SK-N-SH (cell line): ENCODE data around the gene ARID3A. TPM values are rescaled to one million over a fixed set of nuclear protein-coding genes. Genes with fewer than 3 reads are reported as not detected.
A peak's percentile ranks its signal among the peaks of the same experiment; 100 is the strongest.

Source experiments
- CTCF ChIA-PET: fragments of 300-600, 350-600 bp; formaldehyde crosslinking; extraction: SDS; loops from one replicate; lab custom pipeline; 2021; lab: Yijun Ruan, JAX
- POLR2A ChIA-PET: fragments of 350-600 bp; sonication (Branson Sonifier 250); formaldehyde crosslinking; extraction: SDS; loops from one replicate; lab custom pipeline; 2020; ENCODE audit warnings: antibody characterized with exemption, inconsistent platforms; lab: Yijun Ruan, JAX
- DNase-seq: peaks from one replicate; pipeline ENCODE4 v3.0.0; 2012
- H2AFZ ChIP-seq: fragments of 200-600 bp; sonication (generic); 2 replicates; pipeline ENCODE4 v1.8.1; 2016; ENCODE audit warnings: antibody characterized with exemption, mild to moderate bottlenecking, low read depth
- H3F3A ChIP-seq: fragments of 200-600 bp; sonication (generic); replicated peaks from 2 replicates; pipeline ENCODE3; 2016; ENCODE audit warnings: antibody characterized with exemption, mild to moderate bottlenecking; ENCODE audit not compliant: insufficient read depth
- H3K27ac ChIP-seq, 2 experiments: fragments of 200-500 bp in 1 of 2; fragments of 200-600 bp in 1 of 2; sonication (Bioruptor generic) in 1 of 2; sonication (generic), shearing (Covaris generic) in 1 of 2; 2 replicates each; pipeline versions ENCODE4 v1.5.1 to v1.6.1; 2014 to 2016; ENCODE audit warnings: low read depth in 2 of 2, inconsistent platforms in 1 of 2, low read length in 1 of 2, mild to moderate bottlenecking in 1 of 2, mixed read lengths in 1 of 2
- H3K27me3 ChIP-seq: fragments of 200-600 bp; sonication (generic), shearing (Covaris generic); 2 replicates; pipeline ENCODE4 v1.6.1; 2016; ENCODE audit warnings: mixed run types; ENCODE audit not compliant: insufficient read depth
- H3K36me3 ChIP-seq, 2 experiments: fragments of 200-500 bp in 1 of 2; fragments of 200-600 bp in 1 of 2; sonication (Bioruptor generic) in 1 of 2; sonication (generic) in 1 of 2; replicated peaks in 1 of 2; 2 replicates each; pipeline versions ENCODE3 to v1.5.1; 2014 to 2016; ENCODE audit warnings: low read length in 1 of 2, mild to moderate bottlenecking in 1 of 2; ENCODE audit not compliant: insufficient read depth in 2 of 2, control insufficient read depth in 1 of 2
- H3K4me1 ChIP-seq, 2 experiments: fragments of 200-500 bp in 1 of 2; fragments of 200-600 bp in 1 of 2; sonication (Bioruptor generic) in 1 of 2; sonication (generic), shearing (Covaris generic) in 1 of 2; 2 replicates each; pipeline versions ENCODE4 v1.5.1 to v1.6.1; 2014 to 2016; ENCODE audit warnings: low read depth in 1 of 2, low read length in 1 of 2, mixed run types in 1 of 2; ENCODE audit not compliant: insufficient read depth in 2 of 2, control insufficient read depth in 1 of 2
- H3K4me2 ChIP-seq: fragments of 200-600 bp; sonication (generic), shearing (Covaris generic); 2 replicates; pipeline ENCODE4 v1.6.1; 2017; ENCODE audit warnings: mixed run types
- H3K4me3 ChIP-seq, 2 experiments: fragments of 200-500 bp in 1 of 2; fragments of 200-600 bp in 1 of 2; sonication (Bioruptor generic) in 1 of 2; sonication (generic), shearing (Covaris generic) in 1 of 2; 2 replicates each; pipeline versions ENCODE4 v1.5.1 to v1.8.1; 2014 to 2016; ENCODE audit warnings: low read depth in 2 of 2, inconsistent platforms in 1 of 2, low read length in 1 of 2, mild to moderate bottlenecking in 1 of 2, mixed read lengths in 1 of 2, moderate library complexity in 1 of 2
- H3K79me2 ChIP-seq: fragments of 200-600 bp; sonication (generic); 2 replicates; pipeline ENCODE4 v1.8.1; 2017; ENCODE audit warnings: mild to moderate bottlenecking; ENCODE audit not compliant: insufficient read depth
- H3K9ac ChIP-seq: fragments of 200-600 bp; sonication (generic); 2 replicates; pipeline ENCODE4 v1.6.1; 2017; ENCODE audit warnings: mixed run types
- H3K9me2 ChIP-seq: fragments of 200-600 bp; sonication (generic); 2 replicates; pipeline ENCODE4 v1.6.1; 2017; ENCODE audit warnings: mixed run types
- H3K9me3 ChIP-seq: fragments of 200-600 bp; sonication (generic); 2 replicates; pipeline ENCODE4 v1.6.1; 2017; ENCODE audit warnings: mixed run types, mild to moderate bottlenecking, moderate library complexity
- H4K20me1 ChIP-seq: fragments of 200-600 bp; sonication (generic); 2 replicates; pipeline ENCODE4 v1.6.1; 2017; ENCODE audit warnings: mild to moderate bottlenecking, mixed run types; ENCODE audit not compliant: insufficient read depth
- CHD2 ChIP-seq: fragments of 150-350 bp; IDR thresholded peaks from 2 replicates; pipeline ENCODE4 v1.6.1; 2018; ENCODE audit warnings: low read length; ENCODE audit not compliant: partially characterized antibody
- CTCF ChIP-seq: fragments of 200-600 bp; sonication (generic); IDR thresholded peaks from 2 replicates; pipeline ENCODE4 v1.6.1; 2017; ENCODE audit warnings: antibody characterized with exemption, mild to moderate bottlenecking, moderate library complexity
- ELF1 ChIP-seq: IDR thresholded peaks from 2 replicates; pipeline ENCODE4 v1.4.0; 2012
- EP300 ChIP-seq, 2 experiments: IDR thresholded peaks; 2 replicates each; pipeline versions ENCODE4 v1.4.0 to v1.6.1; 2012; ENCODE audit warnings: borderline replicate concordance in 1 of 2, low read depth in 1 of 2, low read length in 1 of 2
- FOXJ3 ChIP-seq: sonication (generic); formaldehyde crosslinking; IDR thresholded peaks from 2 replicates; pipeline ENCODE4 v1.5.1; 2020; ENCODE audit warnings: mild to moderate bottlenecking, missing genetic modification reagents
- IRF3 ChIP-seq: fragments of 150-350 bp; IDR thresholded peaks from 2 replicates; pipeline ENCODE4 v1.6.1; 2016; ENCODE audit warnings: mild to moderate bottlenecking, low read depth, low read length
- JUND ChIP-seq: IDR thresholded peaks from 2 replicates; pipeline ENCODE4 v1.4.0; 2012
- MAX ChIP-seq: IDR thresholded peaks from 2 replicates; pipeline ENCODE4 v1.4.0; 2012; ENCODE audit warnings: low read depth
- MEF2A ChIP-seq: IDR thresholded peaks from 2 replicates; pipeline ENCODE4 v1.4.0; 2012; ENCODE audit warnings: low read depth, borderline replicate concordance
- MXI1 ChIP-seq: IDR thresholded peaks from 2 replicates; pipeline ENCODE4 v1.6.1; 2012; ENCODE audit warnings: mild to moderate bottlenecking, low read depth, low read length, improper control_type of control experiment
- NFIC ChIP-seq: IDR thresholded peaks from 2 replicates; pipeline ENCODE4 v1.4.0; 2012; ENCODE audit warnings: borderline replicate concordance
- NRF1 ChIP-seq: IDR thresholded peaks from 2 replicates; pipeline ENCODE4 v1.6.1; 2012; ENCODE audit warnings: low read depth, mild to moderate bottlenecking, low read length
- PBX3 ChIP-seq: IDR thresholded peaks from 2 replicates; pipeline ENCODE4; 2012
- POLR2AphosphoS5 ChIP-seq: IDR thresholded peaks from 2 replicates; pipeline ENCODE4 v1.6.1; 2012; ENCODE audit warnings: low read depth, low read length
- RAD21 ChIP-seq: IDR thresholded peaks from 2 replicates; pipeline ENCODE4 v1.6.1; 2012; ENCODE audit warnings: mild to moderate bottlenecking, low read length
- REST ChIP-seq: IDR thresholded peaks from 2 replicates; pipeline ENCODE4 v1.6.1; 2012; ENCODE audit warnings: mild to moderate bottlenecking, low read depth, low read length, moderate library complexity
- RFX5 ChIP-seq: IDR thresholded peaks from 2 replicates; pipeline ENCODE4 v1.6.1; 2012; ENCODE audit warnings: mild to moderate bottlenecking, improper control_type of control experiment, low read length
- RXRA ChIP-seq: IDR thresholded peaks from 2 replicates; pipeline ENCODE4 v1.4.0; 2012; ENCODE audit warnings: low read depth, mild to moderate bottlenecking, borderline replicate concordance
- SIN3A ChIP-seq: IDR thresholded peaks from 2 replicates; pipeline ENCODE4 v1.6.1; 2012; ENCODE audit warnings: low read depth, mild to moderate bottlenecking, low read length, moderate library complexity, borderline replicate concordance
- TCF12 ChIP-seq: IDR thresholded peaks from 2 replicates; pipeline ENCODE4 v1.4.0; 2012
- USF1 ChIP-seq: IDR thresholded peaks from 2 replicates; pipeline ENCODE4 v1.4.0; 2012; ENCODE audit warnings: low read depth, borderline replicate concordance
- USF2 ChIP-seq: fragments of 150-350 bp; IDR thresholded peaks from 2 replicates; pipeline ENCODE4 v1.6.1; 2017; ENCODE audit warnings: antibody characterized with exemption, low read length, low read depth, borderline replicate concordance
- WGBS: methylation state at CpG from one replicate; pipeline ENCODE4 v1.1.6; 2017; ENCODE audit warnings: low lambda C conversion rate; 5-methylcytosine and 5-hydroxymethylcytosine counted together
- polyA plus RNA-seq, 3 experiments: library from polyadenylated mRNA; depleted of rRNA; stranded (reverse); fragments of >200 nt; gene quantifications; 2 replicates each; pipeline ENCODE4 v1.2.3, GENCODE V29; 2012

The ARID3A gene
- polyA plus RNA-seq, 1 of the 3 experiments (the other 2 are of a cell fraction): 8.6 TPM

GRCh38 chr19:932648-933552 lies 7.1 kb downstream of the ARID3A start:
- H3K9ac ChIP-seq: peak overlapping the region; percentile 49
- H3K27me3 ChIP-seq: no peaks in the 10 kb centered on the region
- no peaks in the 10 kb centered on the region for H4K20me1 ChIP-seq
- H3K4me1 ChIP-seq: peaks cover 13 to 40% of the 10 kb centered on the region in 2 experiments; a peak in 2 of 4 replicates
- DNase-seq: peak; percentile 94
- peaks cover 37% of the 10 kb centered on the region for H3K79me2 ChIP-seq
- POLR2A ChIA-PET: interaction anchor here (0.6 to 1.2 kb wide), 2 partner anchors 12 to 51 kb away, joined by 3 to 5 read pairs; partner anchors contain the start of gene WDR18
- peak overlapping the region; percentile 1 to 46; a peak in 3 of 4 replicates for H3K4me3 ChIP-seq
- peak overlapping the region; percentile 54 to 89 for H3K27ac ChIP-seq
- H3K9me2 ChIP-seq: no peaks in the 10 kb centered on the region
- H3F3A ChIP-seq: peaks cover 6% of the 10 kb centered on the region
- H3K9me3 ChIP-seq: no peaks in the 10 kb centered on the region
- CTCF ChIA-PET: interaction anchor here (0.7 to 2.4 kb wide), 9 partner anchors 10 to 312 kb away, joined by 3 to 16 read pairs (median 3); partner anchors contain the start of genes MED16, RNU6-9 and WDR18
- peaks cover 0 to 9% of the 10 kb centered on the region in 2 experiments for H3K36me3 ChIP-seq
- peak overlapping the region; percentile 83 for H3K4me2 ChIP-seq
- 36% methylated on average over 20 of the region's 54 CpGs for WGBS
- no peak overlapping the region for H2AFZ ChIP-seq
- TF ChIP-seq NRF1: no peak
- TF ChIP-seq IRF3: no peak
- TF ChIP-seq POLR2AphosphoS5: peak; percentile 84
- TF ChIP-seq RAD21: no peak
- TF ChIP-seq SIN3A: peak; percentile 66; the same call in 1 of the 2 replicates
- peak; percentile 55; the same call in 1 of the 2 replicates for TF ChIP-seq ELF1
- no peak for TF ChIP-seq MEF2A
- TF ChIP-seq RFX5: no peak
- no peak for TF ChIP-seq FOXJ3 (CRISPR knock-in tag)
- no peak for TF ChIP-seq JUND
- TF ChIP-seq USF1: peak; percentile 45; the same call in 1 of the 2 replicates
- TF ChIP-seq TCF12: peak; percentile 99
- TF ChIP-seq NFIC: peak; percentile 76
- TF ChIP-seq RXRA: peak; percentile 71; the same call in 1 of the 2 replicates
- TF ChIP-seq CHD2: peak; percentile 66
- TF ChIP-seq PBX3: peak; percentile 85
- no peak for TF ChIP-seq CTCF
- peak; percentile 65; the same call in 1 of the 2 replicates for TF ChIP-seq REST
- TF ChIP-seq MAX: peak; percentile 98
- TF ChIP-seq USF2: no peak
- peak in 1 of 2 experiments; percentile 85; a peak in 2 of 4 replicates for TF ChIP-seq EP300 (IDR thresholded peaks at IDR 0.05; ENCODE audit: borderline replicate concordance in 1 of 2, low read depth in 1 of 2, low read length in 1 of 2)
- no peak for TF ChIP-seq MXI1
